AG10803 (cell line): ENCODE results near the gene LRRC23.

ENCODE experiments used
- DNase-seq: peaks from one replicate; pipeline ENCODE4 v3.0.0; 2010; ENCODE audit warnings: low read depth
- H3K4me3 ChIP-seq: 2 replicates; pipeline ENCODE4 v1.5.1; 2011; ENCODE audit warnings: mild to moderate bottlenecking, low read length, control low read depth
- TF ChIP-seq, protein P1 (sequence below): conservative IDR thresholded peaks from 2 replicates; pipeline ENCODE4 v1.5.1; 2011; ENCODE audit warnings: mild to moderate bottlenecking, low read length, control low read depth, inconsistent platforms

The LRRC23 gene

DNA sequence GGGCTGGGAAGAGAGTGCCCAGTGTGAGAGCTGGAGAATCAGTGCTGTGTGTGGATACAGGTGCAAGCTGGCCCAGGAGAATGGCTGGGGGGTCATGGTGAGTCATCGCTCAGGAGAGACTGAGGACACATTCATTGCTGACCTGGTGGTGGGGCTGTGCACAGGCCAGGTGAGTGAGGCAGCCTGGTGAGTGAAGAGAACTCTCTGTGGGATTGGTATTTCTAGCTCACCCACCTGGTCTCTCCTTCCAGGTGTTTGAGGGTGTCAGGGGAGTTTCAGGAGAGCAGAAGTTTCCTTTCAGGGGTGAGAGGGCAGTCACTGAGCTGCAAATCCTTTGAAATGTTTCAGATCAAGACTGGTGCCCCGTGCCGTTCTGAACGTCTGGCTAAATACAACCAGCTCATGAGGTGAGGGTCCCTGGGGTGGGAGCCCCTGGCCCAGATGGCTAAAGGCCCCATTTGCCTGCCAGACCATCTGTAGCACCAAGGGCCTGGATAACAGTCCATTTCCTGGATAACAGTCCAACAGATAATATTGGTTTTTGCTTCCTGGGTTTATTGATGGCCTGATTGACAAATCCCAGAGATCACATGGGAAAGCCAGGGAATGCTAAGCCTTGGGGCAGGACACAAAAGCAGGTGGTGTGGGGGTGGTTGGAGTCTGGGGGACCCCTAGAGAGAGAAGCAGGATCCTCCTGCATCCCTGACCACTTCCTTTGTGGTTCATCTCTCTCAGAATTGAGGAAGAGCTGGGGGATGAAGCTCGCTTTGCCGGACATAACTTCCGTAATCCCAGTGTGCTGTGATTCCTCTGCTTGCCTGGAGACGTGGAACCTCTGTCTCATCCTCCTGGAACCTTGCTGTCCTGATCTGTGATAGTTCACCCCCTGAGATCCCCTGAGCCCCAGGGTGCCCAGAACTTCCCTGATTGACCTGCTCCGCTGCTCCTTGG lies 17.6 kb downstream of the LRRC23 start:
- TF ChIP-seq, protein P1, sequence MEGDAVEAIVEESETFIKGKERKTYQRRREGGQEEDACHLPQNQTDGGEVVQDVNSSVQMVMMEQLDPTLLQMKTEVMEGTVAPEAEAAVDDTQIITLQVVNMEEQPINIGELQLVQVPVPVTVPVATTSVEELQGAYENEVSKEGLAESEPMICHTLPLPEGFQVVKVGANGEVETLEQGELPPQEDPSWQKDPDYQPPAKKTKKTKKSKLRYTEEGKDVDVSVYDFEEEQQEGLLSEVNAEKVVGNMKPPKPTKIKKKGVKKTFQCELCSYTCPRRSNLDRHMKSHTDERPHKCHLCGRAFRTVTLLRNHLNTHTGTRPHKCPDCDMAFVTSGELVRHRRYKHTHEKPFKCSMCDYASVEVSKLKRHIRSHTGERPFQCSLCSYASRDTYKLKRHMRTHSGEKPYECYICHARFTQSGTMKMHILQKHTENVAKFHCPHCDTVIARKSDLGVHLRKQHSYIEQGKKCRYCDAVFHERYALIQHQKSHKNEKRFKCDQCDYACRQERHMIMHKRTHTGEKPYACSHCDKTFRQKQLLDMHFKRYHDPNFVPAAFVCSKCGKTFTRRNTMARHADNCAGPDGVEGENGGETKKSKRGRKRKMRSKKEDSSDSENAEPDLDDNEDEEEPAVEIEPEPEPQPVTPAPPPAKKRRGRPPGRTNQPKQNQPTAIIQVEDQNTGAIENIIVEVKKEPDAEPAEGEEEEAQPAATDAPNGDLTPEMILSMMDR: no peak
- H3K4me3 ChIP-seq: no peak overlapping the region
- no peak for DNase-seq

GRCh38 chr12:6923003-6923732 lies 18.5 kb downstream of the LRRC23 start:
- no peak overlapping the region for H3K4me3 ChIP-seq
- TF ChIP-seq, protein P1: no peak; the same call in 1 of the 2 replicates
- DNase-seq: no peak

GRCh38 chr12:6923851-6924250 lies 19.2 kb downstream of the LRRC23 start:
- TF ChIP-seq, protein P1: no peak
- DNase-seq: no peak
- H3K4me3 ChIP-seq: no peak overlapping the region

DNA sequence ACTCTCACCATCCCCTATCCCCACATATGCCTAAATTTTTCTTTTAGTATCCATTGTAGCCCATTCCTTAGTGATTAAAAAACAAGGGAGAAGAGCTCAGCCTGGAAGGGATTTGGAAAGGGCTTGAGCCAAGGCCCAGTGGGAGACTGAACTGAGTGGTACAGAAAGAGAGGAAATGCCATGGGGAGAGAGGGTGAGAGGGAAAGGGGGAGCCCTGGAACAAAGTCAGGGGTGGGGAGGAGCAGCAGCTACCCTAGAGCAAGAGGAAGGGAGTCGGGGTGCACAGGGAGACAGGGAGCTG lies 20.6 kb downstream of the LRRC23 start:
- TF ChIP-seq, protein P1: no peak
- DNase-seq: no peak
- peak overlapping the region; percentile 24; the same call in 1 of the 2 replicates for H3K4me3 ChIP-seq

DNA sequence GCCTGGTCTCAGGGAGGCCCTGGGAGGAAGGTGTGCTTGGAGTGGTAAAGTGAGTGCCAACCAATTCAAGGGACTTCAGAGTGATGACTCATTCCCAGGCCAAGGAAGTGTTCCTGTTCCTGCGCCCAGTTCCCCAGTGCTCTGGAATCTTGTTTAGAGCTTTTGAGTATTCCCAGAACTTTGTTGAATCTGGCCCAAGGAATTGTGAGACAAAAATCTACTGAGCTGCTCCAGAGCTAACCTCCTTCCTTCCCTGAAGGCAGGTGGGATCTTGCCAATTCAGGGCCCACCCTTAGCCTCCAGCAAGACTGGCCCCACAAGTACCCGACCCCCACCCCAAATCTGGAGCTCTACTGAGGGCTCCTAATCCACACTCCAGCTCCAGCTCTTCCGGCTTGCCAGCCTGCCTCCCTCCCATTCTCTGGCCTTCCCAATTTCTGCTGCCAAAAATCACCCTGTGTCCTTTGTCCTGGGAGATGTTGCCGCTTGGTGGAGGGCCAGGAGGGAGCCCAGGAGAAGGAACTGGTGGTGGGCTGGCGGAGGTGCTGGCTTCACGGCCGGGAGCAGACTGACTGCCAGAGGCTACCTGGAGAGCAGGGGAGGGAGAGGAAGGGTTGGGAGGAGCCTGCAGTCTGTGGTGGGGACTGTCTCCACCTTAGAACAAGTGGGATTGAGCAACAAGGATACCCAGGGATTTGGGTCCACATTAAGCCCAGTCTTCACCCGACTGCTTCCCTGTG lies 21.1 kb downstream of the LRRC23 start:
- peak; percentile 94 for DNase-seq
- TF ChIP-seq, protein P1: no peak; the same call in 1 of the 2 replicates
- H3K4me3 ChIP-seq: peak overlapping the region; percentile 85

GRCh38 chr12:6927379-6928021 lies 22.9 kb downstream of the LRRC23 start, which contains the start of gene ATN1:
TSS of gene ATN1 (plus strand) at chr12:6927959. CDS start at chr12:6934002, 6,043 bp downstream.
- TF ChIP-seq, protein P1: no peak
- peak; percentile 77 for DNase-seq
- H3K4me3 ChIP-seq: peak within 1 kb of the TSS; percentile 85
